ENCODE measurements around the gene LSMEM2.

The LSMEM2 gene

GRCh38 chr3:50333744-50334328 lies 54.9 kb downstream of the LSMEM2 start:
- Histone ChIP-seq H2AFZ (ENCODE audit: low read depth, low read length, severe bottlenecking) (no peak overlapping the region), H3K27ac (ENCODE audit: low read depth, low read length) (no peak overlapping the region), H3K4me3 (ENCODE audit: insufficient read depth, low read length, poor library complexity, severe bottlenecking) (no peak overlapping the region), H3K9ac (ENCODE audit: low read length) (no peak overlapping the region), H3K4me2 (ENCODE audit: low read depth, low read length, poor library complexity, severe bottlenecking) (no peak overlapping the region), H3K36me3 (ENCODE audit: low read length) (peaks cover 6% of the 10 kb centered on the region; the same call in 1 of the 2 replicates), H4K20me1 (ENCODE audit: low read depth, low read length) (no peaks in the 10 kb centered on the region; the same call in 1 of the 2 replicates), H3F3A (ENCODE audit: insufficient read depth) (peaks cover 14% of the 10 kb centered on the region; the same call in 1 of the 2 replicates), H3K9me2 (replicated peaks; ENCODE audit: insufficient read depth, low read length) (no peaks in the 10 kb centered on the region), H3K27me3 (ENCODE audit: low read length) (no peaks in the 10 kb centered on the region), H3K79me2 (ENCODE audit: insufficient read depth, low read length) (peaks cover 42% of the 10 kb centered on the region), H3K9me3 (ENCODE audit: insufficient read depth, low read length) (no peaks in the 10 kb centered on the region)
- no peak for TF ChIP-seq EZH2phosphoT487 (conservative IDR thresholded peaks at IDR 0.05; ENCODE audit: low read length)
- TF ChIP-seq, protein P1, sequence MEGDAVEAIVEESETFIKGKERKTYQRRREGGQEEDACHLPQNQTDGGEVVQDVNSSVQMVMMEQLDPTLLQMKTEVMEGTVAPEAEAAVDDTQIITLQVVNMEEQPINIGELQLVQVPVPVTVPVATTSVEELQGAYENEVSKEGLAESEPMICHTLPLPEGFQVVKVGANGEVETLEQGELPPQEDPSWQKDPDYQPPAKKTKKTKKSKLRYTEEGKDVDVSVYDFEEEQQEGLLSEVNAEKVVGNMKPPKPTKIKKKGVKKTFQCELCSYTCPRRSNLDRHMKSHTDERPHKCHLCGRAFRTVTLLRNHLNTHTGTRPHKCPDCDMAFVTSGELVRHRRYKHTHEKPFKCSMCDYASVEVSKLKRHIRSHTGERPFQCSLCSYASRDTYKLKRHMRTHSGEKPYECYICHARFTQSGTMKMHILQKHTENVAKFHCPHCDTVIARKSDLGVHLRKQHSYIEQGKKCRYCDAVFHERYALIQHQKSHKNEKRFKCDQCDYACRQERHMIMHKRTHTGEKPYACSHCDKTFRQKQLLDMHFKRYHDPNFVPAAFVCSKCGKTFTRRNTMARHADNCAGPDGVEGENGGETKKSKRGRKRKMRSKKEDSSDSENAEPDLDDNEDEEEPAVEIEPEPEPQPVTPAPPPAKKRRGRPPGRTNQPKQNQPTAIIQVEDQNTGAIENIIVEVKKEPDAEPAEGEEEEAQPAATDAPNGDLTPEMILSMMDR (IDR thresholded peaks at IDR 0.05; ENCODE audit: insufficient read depth, low read length, poor library complexity, severe bottlenecking) = no peak

DNA sequence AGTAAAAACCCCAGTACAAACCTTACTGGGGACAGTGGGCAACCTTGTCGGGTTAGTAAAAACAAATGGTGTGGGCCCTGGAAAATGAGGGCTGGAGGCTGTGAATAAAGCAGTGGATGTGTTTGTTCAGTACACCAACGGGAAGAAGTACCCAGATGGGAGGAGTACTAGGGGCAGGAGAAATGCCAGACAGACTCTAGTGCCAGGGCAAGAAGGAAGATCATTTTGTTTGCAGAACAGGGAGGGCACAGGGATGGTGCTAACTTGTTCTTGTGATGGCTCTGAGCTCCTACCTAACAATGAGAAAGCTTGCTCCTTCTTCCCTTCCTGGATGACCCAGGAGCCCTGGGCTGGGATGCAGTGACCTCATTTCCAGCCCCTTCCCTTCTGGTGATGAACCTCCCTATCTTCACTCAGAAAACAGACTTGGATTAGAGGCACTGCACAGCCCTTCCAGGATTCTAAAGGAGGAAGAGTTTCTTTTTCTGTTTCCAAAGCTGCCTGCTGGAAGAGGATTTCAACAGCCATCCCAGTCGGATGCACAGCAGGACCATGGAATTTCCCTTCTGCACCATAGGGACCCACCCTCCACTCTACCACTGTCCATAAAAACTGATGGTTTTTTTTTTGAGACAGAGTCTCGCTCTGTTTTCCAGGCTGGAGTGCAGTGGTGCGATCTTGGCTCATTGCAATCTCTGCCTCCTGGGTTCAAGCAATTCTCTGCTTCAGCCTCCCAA lies 55.6 kb downstream of the LSMEM2 start:
- no peak for TF ChIP-seq EZH2phosphoT487 (conservative IDR thresholded peaks at IDR 0.05; ENCODE audit: low read length)
- TF ChIP-seq, protein P1 (IDR thresholded peaks at IDR 0.05; ENCODE audit: insufficient read depth, low read length, poor library complexity, severe bottlenecking) = no peak
- peaks cover 15% of the 10 kb centered on the region; the same call in 1 of the 2 replicates for H3F3A ChIP-seq (ENCODE audit: insufficient read depth)

GRCh38 chr3:50336452-50337174 lies 57.7 kb downstream of the LSMEM2 start:
- Histone ChIP-seq H3K27ac (ENCODE audit: low read depth, low read length) (peak overlapping the region; percentile 77), H3K79me2 (ENCODE audit: insufficient read depth, low read length) (peaks cover 42% of the 10 kb centered on the region), H3K9ac (ENCODE audit: low read length) (peak overlapping the region; percentile 88)

More for the DNA sequence above, 55.6 kb downstream of the LSMEM2 start:
- Histone ChIP-seq H3K79me2 (ENCODE audit: insufficient read depth, low read length) (peaks cover 42% of the 10 kb centered on the region), H3K27me3 (ENCODE audit: low read length) (no peaks in the 10 kb centered on the region), H3K4me3 (ENCODE audit: insufficient read depth, low read length, poor library complexity, severe bottlenecking) (no peak overlapping the region), H3K36me3 (ENCODE audit: low read length) (peaks cover 6% of the 10 kb centered on the region; the same call in 1 of the 2 replicates), H3K4me2 (ENCODE audit: low read depth, low read length, poor library complexity, severe bottlenecking) (peak overlapping the region; percentile 8), H4K20me1 (ENCODE audit: low read depth, low read length) (no peaks in the 10 kb centered on the region; the same call in 1 of the 2 replicates), H3K9ac (ENCODE audit: low read length) (peak overlapping the region; percentile 6; the same call in 1 of the 2 replicates), H3K27ac (ENCODE audit: low read depth, low read length) (no peak overlapping the region), H3K9me2 (replicated peaks; ENCODE audit: insufficient read depth, low read length) (no peaks in the 10 kb centered on the region), H2AFZ (ENCODE audit: low read depth, low read length, severe bottlenecking) (no peak overlapping the region), H3K9me3 (ENCODE audit: insufficient read depth, low read length) (no peaks in the 10 kb centered on the region)

More at GRCh38 chr3:50336452-50337174, 57.7 kb downstream of the LSMEM2 start:
- Histone ChIP-seq H3K27me3 (ENCODE audit: low read length) (no peaks in the 10 kb centered on the region), H3K9me2 (replicated peaks; ENCODE audit: insufficient read depth, low read length) (no peaks in the 10 kb centered on the region), H2AFZ (ENCODE audit: low read depth, low read length, severe bottlenecking) (peak overlapping the region; percentile 8), H4K20me1 (ENCODE audit: low read depth, low read length) (no peaks in the 10 kb centered on the region; the same call in 1 of the 2 replicates), H3K9me3 (ENCODE audit: insufficient read depth, low read length) (no peaks in the 10 kb centered on the region), H3F3A (ENCODE audit: insufficient read depth) (peaks cover 12% of the 10 kb centered on the region; the same call in 1 of the 2 replicates), H3K4me3 (ENCODE audit: insufficient read depth, low read length, poor library complexity, severe bottlenecking) (peak overlapping the region; percentile 88), H3K4me2 (ENCODE audit: low read depth, low read length, poor library complexity, severe bottlenecking) (peak overlapping the region; percentile 81), H3K36me3 (ENCODE audit: low read length) (no peaks in the 10 kb centered on the region)
- TF ChIP-seq EZH2phosphoT487 (conservative IDR thresholded peaks at IDR 0.05; ENCODE audit: low read length) = no peak
- TF ChIP-seq, protein P1 (IDR thresholded peaks at IDR 0.05; ENCODE audit: insufficient read depth, low read length, poor library complexity, severe bottlenecking) = no peak
